Tibial nerve (tissue), 4 donors: Measurements from ENCODE around the gene BUD13.

Source experiments
- CTCF ChIP-seq, 5 experiments: fragments of 200-600 bp in 3 of 5; fragments of 450-650 bp in 2 of 5; sonication (generic) in 3 of 5; IDR thresholded peaks; one replicate each; pipeline ENCODE4 v1.5.1; 2016 to 2019; ENCODE audit warnings: antibody characterized with exemption in 5 of 5, mild to moderate bottlenecking in 3 of 5, moderate library complexity in 2 of 5
- EP300 ChIP-seq, 2 donors: sonication (generic); formaldehyde crosslinking; IDR thresholded peaks; one replicate each; pipeline ENCODE4 v1.6.1; 2017; ENCODE audit warnings: antibody characterized with exemption in 2 of 2, mild to moderate bottlenecking in 1 of 2
- POLR2A ChIP-seq, 2 donors: fragments of 450-650 bp; IDR thresholded peaks; one replicate each; pipeline ENCODE4 v1.6.1; 2017; ENCODE audit warnings: antibody characterized with exemption in 2 of 2, mild to moderate bottlenecking in 2 of 2, moderate library complexity in 2 of 2

DNA sequence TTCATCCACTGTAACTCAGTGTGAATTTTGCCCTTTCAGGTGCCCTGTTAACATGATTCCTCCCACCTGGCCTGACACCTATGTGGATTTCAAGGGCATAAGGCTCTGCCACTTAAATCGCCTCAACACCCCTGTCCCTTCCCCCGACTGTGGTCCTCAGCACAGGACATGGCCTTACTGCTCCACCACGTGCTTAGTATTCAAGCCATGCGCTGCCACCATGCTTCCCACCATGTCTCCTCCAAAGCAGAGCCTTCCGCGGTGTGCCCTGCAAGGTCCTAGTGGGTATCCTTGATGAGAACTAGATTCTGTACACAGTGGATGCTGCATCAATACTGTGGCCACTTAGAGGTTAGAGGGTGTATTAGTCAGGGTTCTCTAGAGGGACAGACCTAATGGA lies 51.9 kb downstream of the BUD13 start:
- TF ChIP-seq CTCF (IDR thresholded peaks at IDR 0.05) (no peak), POLR2A (IDR thresholded peaks at IDR 0.05) (no peak), EP300 (IDR thresholded peaks at IDR 0.05) (no peak)
